Stomach (tissue), 4 donors: ENCODE measurements around the gene ATRNL1.

Experiments
- CTCF ChIP-seq, 7 experiments: fragments of 450-650 bp in 4 of 7; fragments of 200-600 bp in 3 of 7; sonication (generic) in 3 of 7; IDR thresholded peaks; one replicate each; pipeline ENCODE4 v1.5.1; 2016 to 2019; ENCODE audit warnings: antibody characterized with exemption in 7 of 7, control low read depth in 2 of 7, mild to moderate bottlenecking in 1 of 7
- EP300 ChIP-seq: sonication (generic); formaldehyde crosslinking; IDR thresholded peaks from one replicate; pipeline ENCODE4 v1.6.1; 2017; ENCODE audit warnings: antibody characterized with exemption
- POLR2A ChIP-seq, 4 donors: fragments of 450-650 bp; IDR thresholded peaks; one replicate each; pipeline ENCODE4 v1.6.1; 2016; ENCODE audit warnings: antibody characterized with exemption in 4 of 4, control low read depth in 2 of 4, mild to moderate bottlenecking in 1 of 4, moderate library complexity in 1 of 4
- POLR2AphosphoS5 ChIP-seq, 3 donors: sonication (generic); formaldehyde crosslinking; IDR thresholded peaks; one replicate each; pipeline ENCODE4 v1.6.1; 2016; ENCODE audit warnings: antibody characterized with exemption in 3 of 3

GRCh38 chr10:115328331-115328730 is 235.2 kb downstream of the ATRNL1 start:
- TF ChIP-seq EP300 (no peak), CTCF (IDR thresholded peaks at IDR 0.05) (no peak), POLR2AphosphoS5 (IDR thresholded peaks at IDR 0.05) (no peak), POLR2A (IDR thresholded peaks at IDR 0.05) (no peak)
